WTC11 (cell line): Measurements from ENCODE around the gene SALL1. TPM values are rescaled to one million over a fixed set of nuclear protein-coding genes. Genes with fewer than 3 reads are reported as not detected.

ENCODE experiments used
- ATAC-seq: fragments of 200-7000 bp; cut with Tn5 transposase; 2 replicates; pipeline ENCODE4 v1.10.0; 2021; ENCODE audit warnings: mild to moderate bottlenecking, moderate library complexity
- CTCF ChIA-PET: fragments of 300-600 bp; sonication (Branson Sonifier 250); formaldehyde crosslinking; loops from one replicate; lab custom pipeline; 2021; ENCODE audit warnings: antibody characterized with exemption; lab: Charles Lee
- POLR2A ChIA-PET: fragments of 350-600 bp; sonication (Branson Sonifier 250); formaldehyde crosslinking; loops from one replicate; lab custom pipeline; 2021; ENCODE audit warnings: antibody characterized with exemption; lab: Charles Lee
- DNase-seq: peaks from one replicate; pipeline ENCODE4 v3.0.0; 2021; ENCODE audit warnings: low spot score
- H3K27ac Mint-ChIP-seq: 2 replicates; pipeline ENCODE4 v1.8.0; 2021; ENCODE audit warnings: mixed read lengths
- H3K27me3 Mint-ChIP-seq: 2 replicates; pipeline ENCODE4 v1.8.0; 2021; ENCODE audit warnings: low read depth, mild to moderate bottlenecking, moderate library complexity, mixed read lengths
- H3K36me3 Mint-ChIP-seq: 2 replicates; pipeline ENCODE4 v1.8.0; 2021; ENCODE audit warnings: mixed read lengths
- H3K4me1 Mint-ChIP-seq: 2 replicates; pipeline ENCODE4 v1.8.0; 2022; ENCODE audit warnings: mixed read lengths
- H3K4me3 Mint-ChIP-seq: 2 replicates; pipeline ENCODE4 v1.8.0; 2021; ENCODE audit warnings: mild to moderate bottlenecking, moderate library complexity, mixed read lengths
- H3K9me3 Mint-ChIP-seq: 2 replicates; pipeline ENCODE4 v1.8.0; 2021; ENCODE audit warnings: mixed read lengths
- ATF1 ChIP-seq: sonication (generic); formaldehyde crosslinking; IDR thresholded peaks from 2 replicates; pipeline ENCODE4 v1.8.1; 2023; ENCODE audit warnings: mild to moderate bottlenecking, moderate library complexity, missing genetic modification reagents
- ATF6 ChIP-seq: sonication (generic); formaldehyde crosslinking; IDR thresholded peaks from 2 replicates; pipeline ENCODE4 v1.8.1; 2023; ENCODE audit warnings: mild to moderate bottlenecking, missing genetic modification reagents
- CDX4 ChIP-seq: fragments of 250-450 bp; sonication (Bioruptor Pico); IDR thresholded peaks from 2 replicates; pipeline ENCODE4 v1.9.0; 2021; ENCODE audit warnings: moderate library complexity, mild to moderate bottlenecking, inconsistent platforms, borderline replicate concordance
- CTCF ChIP-seq: fragments of 200-600 bp; IDR thresholded peaks from 2 replicates; pipeline ENCODE4 v1.8.0; 2022; ENCODE audit warnings: antibody characterized with exemption
- ESRRA ChIP-seq: sonication (generic); formaldehyde crosslinking; IDR thresholded peaks from 2 replicates; pipeline ENCODE4 v1.8.1; 2022; ENCODE audit warnings: mild to moderate bottlenecking, missing genetic modification reagents, borderline replicate concordance
- FOXP1 ChIP-seq: sonication (generic); formaldehyde crosslinking; IDR thresholded peaks from 2 replicates; pipeline ENCODE4 v1.8.0; 2022; ENCODE audit warnings: missing genetic modification reagents, mild to moderate bottlenecking, moderate library complexity, borderline replicate concordance
- FOXP4 ChIP-seq: sonication (generic); formaldehyde crosslinking; IDR thresholded peaks from 2 replicates; pipeline ENCODE4 v1.8.0; 2022; ENCODE audit warnings: mild to moderate bottlenecking, missing genetic modification reagents
- GABPB1 ChIP-seq: sonication (generic); formaldehyde crosslinking; IDR thresholded peaks from 2 replicates; pipeline ENCODE4 v1.8.1; 2023; ENCODE audit warnings: mild to moderate bottlenecking, missing genetic modification reagents
- HMGXB4 ChIP-seq: sonication (generic); formaldehyde crosslinking; IDR thresholded peaks from 2 replicates; pipeline ENCODE4 v1.8.1; 2023; ENCODE audit warnings: mild to moderate bottlenecking, moderate library complexity, missing genetic modification reagents
- MLX ChIP-seq: sonication (generic); formaldehyde crosslinking; IDR thresholded peaks from 2 replicates; pipeline ENCODE4 v1.8.1; 2023; ENCODE audit warnings: mild to moderate bottlenecking, missing genetic modification reagents, moderate library complexity
- MYBL2 ChIP-seq: sonication (generic); formaldehyde crosslinking; IDR thresholded peaks from 2 replicates; pipeline ENCODE4 v1.8.1; 2023; ENCODE audit warnings: mild to moderate bottlenecking, moderate library complexity, missing genetic modification reagents
- NFE2L1 ChIP-seq: sonication (generic); formaldehyde crosslinking; IDR thresholded peaks from 2 replicates; pipeline ENCODE4 v1.8.1; 2023; ENCODE audit warnings: missing genetic modification reagents
- NR1H2 ChIP-seq: sonication (generic); formaldehyde crosslinking; IDR thresholded peaks from 2 replicates; pipeline ENCODE4 v1.9.0; 2021; ENCODE audit warnings: mild to moderate bottlenecking, moderate library complexity, missing genetic modification reagents
- NR3C1 ChIP-seq: sonication (generic); formaldehyde crosslinking; conservative IDR thresholded peaks from 2 replicates; pipeline ENCODE4 v1.8.1; 2023; ENCODE audit warnings: low read depth, mild to moderate bottlenecking, missing genetic modification reagents
- PREB ChIP-seq: sonication (generic); formaldehyde crosslinking; IDR thresholded peaks from 2 replicates; pipeline ENCODE4 v1.8.1; 2022; ENCODE audit warnings: mild to moderate bottlenecking, missing genetic modification reagents, moderate library complexity, borderline replicate concordance
- PRRX2 ChIP-seq: fragments of 250-450 bp; sonication (Bioruptor Pico); IDR thresholded peaks from 2 replicates; pipeline ENCODE4 v1.8.0; 2021; ENCODE audit warnings: mild to moderate bottlenecking
- RORB ChIP-seq: fragments of 250-450 bp; sonication (Bioruptor Pico); IDR thresholded peaks from 2 replicates; pipeline ENCODE4 v1.9.0; 2021; ENCODE audit warnings: mild to moderate bottlenecking
- ZNF219 ChIP-seq: sonication (generic); formaldehyde crosslinking; IDR thresholded peaks from 2 replicates; pipeline ENCODE4 v1.8.0; 2023; ENCODE audit warnings: missing genetic modification reagents, mild to moderate bottlenecking, borderline replicate concordance
- ZNF671 ChIP-seq: fragments of 250-450 bp; sonication (Bioruptor Pico); IDR thresholded peaks from 2 replicates; pipeline ENCODE4 v1.8.0; 2021; ENCODE audit warnings: mild to moderate bottlenecking
- total RNA-seq: library from RNA; stranded (reverse); gene quantifications from 3 replicates; pipeline ENCODE4 v1.2.3, GENCODE V29; 2021

The SALL1 gene
- total RNA-seq, 1 experiment from 2014 or later: 63.9 TPM

- no peaks in the 10 kb centered on the region for H3K9me3 Mint-ChIP-seq
- ChIA-PET CTCF (interaction anchor here (0.6 to 0.7 kb wide), 2 partner anchors 87 to 99 kb away, joined by 3 read pairs; no protein-coding TSS in a partner anchor), POLR2A (no interaction called here)
- H3K36me3 Mint-ChIP-seq: no peaks in the 10 kb centered on the region
- H3K27ac Mint-ChIP-seq: no peak overlapping the region
- peak; percentile 34 for DNase-seq
- peaks cover 49% of the 10 kb centered on the region for H3K4me1 Mint-ChIP-seq
- ATAC-seq: peak; percentile 69
- H3K4me3 Mint-ChIP-seq: no peak overlapping the region
- TF ChIP-seq PREB (CRISPR knock-in tag) (no peak), CTCF (no peak), NR3C1 (CRISPR knock-in tag) (no peak), ATF6 (no peak), ZNF671 (no peak), FOXP4 (CRISPR knock-in tag) (no peak), CDX4 (CRISPR knock-in tag) (no peak), NFE2L1 (CRISPR knock-in tag) (no peak), ZNF219 (no peak), PRRX2 (no peak), MYBL2 (no peak), FOXP1 (CRISPR knock-in tag) (no peak), RORB (CRISPR knock-in tag) (no peak), HMGXB4 (CRISPR knock-in tag) (no peak), NR1H2 (CRISPR knock-in tag) (no peak), GABPB1 (CRISPR knock-in tag) (no peak), ESRRA (CRISPR knock-in tag) (no peak), MLX (CRISPR knock-in tag) (no peak), ATF1 (CRISPR knock-in tag) (no peak)
- H3K27me3 Mint-ChIP-seq: no peaks in the 10 kb centered on the region; the same call in 1 of the 2 replicates
These were observed 25.1 kb downstream of the SALL1 start for GRCh38 chr16:51125992-51126391.
